Psoas muscle (tissue), 8 donors: ENCODE results near the gene GPR83. TPM values are rescaled to one million over a fixed set of nuclear protein-coding genes. Genes with fewer than 3 reads are reported as not detected.

Experiments used
- ATAC-seq, 4 donors: fragments of 200-7000 bp; cut with Tn5 transposase; one replicate each; pipeline ENCODE4 v1.9.1; 2020; ENCODE audit warnings: moderate library complexity in 3 of 4, mild to moderate bottlenecking in 2 of 4
- DNase-seq, 2 donors: peaks; one replicate each; pipeline ENCODE4 v3.0.0-alpha.2; 2020
- H3K27ac ChIP-seq: fragments of 200-600 bp; one replicate; pipeline ENCODE4 v1.8.0; 2022
- H3K27me3 ChIP-seq, 3 donors: fragments of 200-600 bp in 1 of 3; one replicate each; pipeline versions ENCODE4 v1.6.1 to v1.8.0; 2013 to 2022; ENCODE audit warnings: low read length in 2 of 3, mild to moderate bottlenecking in 2 of 3, moderate library complexity in 1 of 3; ENCODE audit not compliant: insufficient read depth in 3 of 3
- H3K36me3 ChIP-seq, 2 donors: fragments of 200-600 bp in 1 of 2; one replicate each; pipeline versions ENCODE4 v1.6.1 to v1.8.0; 2013 to 2022; ENCODE audit warnings: low read depth in 1 of 2, mild to moderate bottlenecking in 1 of 2, moderate library complexity in 1 of 2; ENCODE audit not compliant: insufficient read depth in 1 of 2
- H3K4me1 ChIP-seq: fragments of 200-600 bp; one replicate; pipeline ENCODE4 v1.8.0; 2022
- H3K4me3 ChIP-seq: fragments of 200-600 bp; one replicate; pipeline ENCODE4 v1.8.0; 2022; ENCODE audit warnings: mild to moderate bottlenecking
- H3K9me3 ChIP-seq: fragments of 200-600 bp; one replicate; pipeline ENCODE4 v1.8.0; 2022
- CTCF ChIP-seq: fragments of 200-600 bp; IDR thresholded peaks from one replicate; pipeline ENCODE4 v1.8.0; 2022; ENCODE audit warnings: antibody characterized with exemption
- WGBS, 3 donors: extraction: QIAGEN DNeasy Blood & Tissue Kit; methylation state at CpG; one replicate each; pipeline versions ENCODE4 v1.1.6 to v1.1.7; 2013; 5-methylcytosine and 5-hydroxymethylcytosine counted together
- intact Hi-C, 2 donors: fragments of 100-400 bp; cut with DNase I; formaldehyde crosslinking; loops; one replicate each; pipeline versions ENCODE4 v1.11.0 to v1.14.2; 2022
- polyA plus RNA-seq, 3 donors: library from polyadenylated mRNA; stranded (reverse); fragments of 200-250 nt; gene quantifications; one replicate each; pipeline ENCODE4 v1.2.3, GENCODE V29; 2013
- total RNA-seq, 4 donors: library from RNA; stranded (reverse); fragmentation: NEBNext Ultra II Directional in 2 of 4; extraction: Animal tissue kit (Norgen Biotek cat#: 25700) in 2 of 4; gene quantifications; one replicate each; pipeline versions ENCODE4 v1.2.1 to v1.2.4, GENCODE V29; 2021 to 2023
- donor health status: healthy with polysubstance abuse.
- donor health status: DM: no; HTN: no; CAD: no; lungs with moderate emphysema.
- donor health status: Bipolar disorder and iron deficiency.
- donor health status: healthy.
- donor health status: DM: yes; HTN: yes; CAD: no.
- donor health status: DM: no; HTN: no; CAD: no.
- donor health status: DM: no; HTN: no; CAD: no.
- donor health status: DM: yes; HTN: yes; CAD: no.

GPR83 gene
- total and polyA plus RNA-seq, 7 donors: 0.05 to 0.40 (median 0.12) TPM; not detected in 1

GRCh38 chr11:94330789-94331188 is 70.4 kb downstream of the GPR83 start:
- ATAC-seq: no peak
- no peaks in the 10 kb centered on the region for H3K4me1 ChIP-seq
- TF ChIP-seq CTCF: no peak
- no peak overlapping the region for H3K27ac ChIP-seq
- intact Hi-C loops: no loop called here
- H3K27me3 ChIP-seq: no peaks in the 10 kb centered on the region
- H3K36me3 ChIP-seq: no peaks in the 10 kb centered on the region
- H3K9me3 ChIP-seq: no peaks in the 10 kb centered on the region
- no peak for DNase-seq
- 89 to 94% (median 92%) methylated on average over 2 of the region's 2 CpGs for WGBS, 3 donors
- no peak overlapping the region for H3K4me3 ChIP-seq

DNA sequence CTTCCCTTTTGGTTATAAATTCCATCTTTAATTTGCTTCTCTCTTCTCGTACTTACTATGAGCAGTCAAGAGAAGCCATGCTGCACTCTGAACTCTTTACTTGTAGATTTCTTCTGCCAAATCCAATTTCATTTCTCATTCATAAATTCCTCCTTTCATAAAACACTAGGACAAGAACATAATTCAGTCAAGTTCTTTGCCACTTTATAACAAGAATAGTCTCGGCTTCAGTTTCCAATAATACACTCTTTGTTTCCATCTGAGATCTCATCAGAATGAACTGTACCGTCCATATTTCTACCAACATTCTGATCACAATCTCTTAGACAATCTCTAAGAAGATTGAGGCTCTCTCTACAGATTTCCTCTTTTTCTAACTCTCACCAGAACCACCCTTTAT is 71.7 kb downstream of the GPR83 start:
- no peak for ATAC-seq
- no peaks in the 10 kb centered on the region for H3K36me3 ChIP-seq
- WGBS, 3 donors: 56 to 81% (median 62%) methylated on average over 3 of the region's 3 CpGs

DNA sequence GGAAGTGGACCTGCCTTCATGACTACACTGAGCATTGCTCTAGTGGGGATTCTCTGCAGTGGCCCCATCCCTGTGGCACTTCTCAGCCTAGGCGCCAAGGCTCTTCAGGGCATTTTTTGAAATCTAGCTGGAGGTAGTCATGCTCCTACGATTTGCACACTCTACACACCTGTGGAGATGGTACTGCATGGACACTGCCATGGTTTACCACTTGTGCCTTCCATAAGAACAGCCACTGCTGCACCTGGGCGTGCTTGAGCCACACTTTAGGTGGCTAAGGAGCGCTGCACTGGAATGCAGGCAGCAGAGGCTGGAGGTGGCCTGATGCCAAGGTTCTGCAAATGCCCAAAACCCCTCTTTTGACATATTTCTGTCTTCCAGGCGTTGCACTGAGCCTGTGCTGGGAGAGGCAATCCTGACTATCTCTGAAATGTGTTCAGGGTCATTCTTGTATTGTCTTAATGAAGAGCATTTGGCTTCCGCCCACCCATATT is 72.6 kb downstream of the GPR83 start:
- WGBS, 3 donors: 67 to 69% (median 68%) methylated on average over 6 of the region's 6 CpGs
- ATAC-seq (no peak), DNase-seq (no peak)
- Histone ChIP-seq H3K27me3 (no peaks in the 10 kb centered on the region), H3K27ac (no peak overlapping the region), H3K4me1 (no peaks in the 10 kb centered on the region), H3K4me3 (no peak overlapping the region), H3K36me3 (no peaks in the 10 kb centered on the region), H3K9me3 (no peaks in the 10 kb centered on the region)
- no peak for TF ChIP-seq CTCF
- intact Hi-C loops: no loop called here

More for the DNA sequence above, 71.7 kb downstream of the GPR83 start:
- Histone ChIP-seq H3K27me3 (no peaks in the 10 kb centered on the region), H3K9me3 (no peaks in the 10 kb centered on the region), H3K27ac (no peak overlapping the region), H3K4me3 (no peak overlapping the region), H3K4me1 (no peaks in the 10 kb centered on the region)
- intact Hi-C loops: no loop called here
- DNase-seq: no peak
- no peak for TF ChIP-seq CTCF

Other genes starting within 250 kb of the GPR83 start
- not detected for gene IZUMO1R, start 96.8 kb downstream of the GPR83 start, total RNA-seq
- not detected for gene IZUMO1R, start 96.8 kb downstream of the GPR83 start, polyA plus RNA-seq
- gene MRE11, start 92.4 kb upstream of the GPR83 start, total RNA-seq: 1 to 10 TPM; 6.4 to 8.3 (median 8.1) TPM
- 1 to 10 TPM; 1.9 to 9.0 (median 3.0) TPM for gene MRE11, start 92.4 kb upstream of the GPR83 start, polyA plus RNA-seq
- gene ANKRD49, start 92.6 kb upstream of the GPR83 start, total RNA-seq: 10 to 100 TPM in 1 of 4 donors, 1 to 10 TPM in 3; 5.4 to 13.7 (median 5.7) TPM
- 10 to 100 TPM in 2 of 3 donors, 1 to 10 TPM in 1; 9.7 to 37.9 (median 12.3) TPM for gene ANKRD49, start 92.6 kb upstream of the GPR83 start, polyA plus RNA-seq
- gene C11orf97, start 111.0 kb upstream of the GPR83 start, total RNA-seq: not detected
- gene C11orf97, start 111.0 kb upstream of the GPR83 start, polyA plus RNA-seq: under 1 TPM in 1 of 3 donors, not detected in 2; 0.06 TPM
- gene FUT4, start 142.5 kb upstream of the GPR83 start, total RNA-seq: 1 to 10 TPM; 1.1 to 2.2 (median 1.4) TPM
- 1 to 10 TPM in 2 of 3 donors, under 1 TPM in 1; 0.37 to 1.9 (median 1.1) TPM for gene FUT4, start 142.5 kb upstream of the GPR83 start, polyA plus RNA-seq
- gene PIWIL4, start 165.9 kb upstream of the GPR83 start, total RNA-seq: 1 to 10 TPM in 2 of 4 donors, under 1 TPM in 2; 0.47 to 1.7 (median 0.95) TPM
- under 1 TPM; 0.30 to 0.65 (median 0.47) TPM for gene PIWIL4, start 165.9 kb upstream of the GPR83 start, polyA plus RNA-seq